GM12864 (cell line): ENCODE measurements around the gene HLA-DPB1.

Experiments
- DNase-seq: peaks from one replicate; pipeline ENCODE4 v3.0.0-alpha.2; 2011; ENCODE audit warnings: low read depth
- H3K4me3 ChIP-seq: 2 replicates; pipeline ENCODE4 v1.5.1; 2011; ENCODE audit warnings: mild to moderate bottlenecking, low read depth, low read length, control low read depth
- TF ChIP-seq, protein P1 (sequence below): IDR thresholded peaks from 2 replicates; pipeline ENCODE4 v1.5.1; 2011; ENCODE audit warnings: low read depth, mild to moderate bottlenecking, moderate library complexity, low read length, control low read depth, inconsistent platforms; ENCODE audit errors: missing control alignments

Gene HLA-DPB1

DNA sequence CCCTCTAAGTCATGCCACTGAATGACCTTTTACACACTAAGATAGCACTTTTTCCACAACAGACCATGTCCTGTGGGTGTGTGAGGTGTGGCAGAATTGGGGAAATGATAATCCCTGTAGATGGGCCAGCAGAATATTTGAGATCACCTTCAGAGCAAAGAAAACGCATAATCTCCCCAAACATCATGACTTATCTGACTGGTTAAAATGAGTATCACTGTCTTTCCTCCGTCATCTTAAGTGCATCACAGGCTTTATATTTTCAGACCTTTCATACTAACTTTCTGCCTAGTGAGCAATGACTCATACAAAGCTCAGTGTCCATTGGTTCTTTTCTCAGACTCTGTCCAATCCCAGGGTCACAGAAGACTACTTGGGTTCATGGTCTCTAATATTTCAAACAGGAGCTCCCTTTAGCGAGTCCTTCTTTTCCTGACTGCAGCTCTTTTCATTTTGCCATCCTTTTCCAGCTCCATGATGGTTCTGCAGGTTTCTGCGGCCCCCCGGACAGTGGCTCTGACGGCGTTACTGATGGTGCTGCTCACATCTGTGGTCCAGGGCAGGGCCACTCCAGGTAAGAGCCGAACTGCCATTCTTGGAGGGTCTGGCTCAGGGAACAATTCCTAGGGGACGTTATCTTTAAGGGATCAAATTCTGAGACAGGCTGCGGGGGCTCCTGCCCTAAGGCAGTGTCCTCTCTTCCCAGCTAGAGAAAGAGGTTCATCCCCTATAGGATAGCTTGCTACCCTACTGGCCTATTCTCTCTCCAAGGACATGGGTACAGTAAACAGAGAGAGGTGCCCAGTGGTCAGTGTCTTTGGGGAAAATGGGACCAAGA is at the start of gene HLA-DPB1:
TSS of gene HLA-DPB1 (plus strand) at position 423 of the 838 bp plus-strand sequence. CDS start at position 475, 52 bp downstream.
- peak; percentile 89 for DNase-seq
- TF ChIP-seq, protein P1, sequence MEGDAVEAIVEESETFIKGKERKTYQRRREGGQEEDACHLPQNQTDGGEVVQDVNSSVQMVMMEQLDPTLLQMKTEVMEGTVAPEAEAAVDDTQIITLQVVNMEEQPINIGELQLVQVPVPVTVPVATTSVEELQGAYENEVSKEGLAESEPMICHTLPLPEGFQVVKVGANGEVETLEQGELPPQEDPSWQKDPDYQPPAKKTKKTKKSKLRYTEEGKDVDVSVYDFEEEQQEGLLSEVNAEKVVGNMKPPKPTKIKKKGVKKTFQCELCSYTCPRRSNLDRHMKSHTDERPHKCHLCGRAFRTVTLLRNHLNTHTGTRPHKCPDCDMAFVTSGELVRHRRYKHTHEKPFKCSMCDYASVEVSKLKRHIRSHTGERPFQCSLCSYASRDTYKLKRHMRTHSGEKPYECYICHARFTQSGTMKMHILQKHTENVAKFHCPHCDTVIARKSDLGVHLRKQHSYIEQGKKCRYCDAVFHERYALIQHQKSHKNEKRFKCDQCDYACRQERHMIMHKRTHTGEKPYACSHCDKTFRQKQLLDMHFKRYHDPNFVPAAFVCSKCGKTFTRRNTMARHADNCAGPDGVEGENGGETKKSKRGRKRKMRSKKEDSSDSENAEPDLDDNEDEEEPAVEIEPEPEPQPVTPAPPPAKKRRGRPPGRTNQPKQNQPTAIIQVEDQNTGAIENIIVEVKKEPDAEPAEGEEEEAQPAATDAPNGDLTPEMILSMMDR: no peak
- peak within 1 kb of the TSS; percentile 70 for H3K4me3 ChIP-seq

DNA sequence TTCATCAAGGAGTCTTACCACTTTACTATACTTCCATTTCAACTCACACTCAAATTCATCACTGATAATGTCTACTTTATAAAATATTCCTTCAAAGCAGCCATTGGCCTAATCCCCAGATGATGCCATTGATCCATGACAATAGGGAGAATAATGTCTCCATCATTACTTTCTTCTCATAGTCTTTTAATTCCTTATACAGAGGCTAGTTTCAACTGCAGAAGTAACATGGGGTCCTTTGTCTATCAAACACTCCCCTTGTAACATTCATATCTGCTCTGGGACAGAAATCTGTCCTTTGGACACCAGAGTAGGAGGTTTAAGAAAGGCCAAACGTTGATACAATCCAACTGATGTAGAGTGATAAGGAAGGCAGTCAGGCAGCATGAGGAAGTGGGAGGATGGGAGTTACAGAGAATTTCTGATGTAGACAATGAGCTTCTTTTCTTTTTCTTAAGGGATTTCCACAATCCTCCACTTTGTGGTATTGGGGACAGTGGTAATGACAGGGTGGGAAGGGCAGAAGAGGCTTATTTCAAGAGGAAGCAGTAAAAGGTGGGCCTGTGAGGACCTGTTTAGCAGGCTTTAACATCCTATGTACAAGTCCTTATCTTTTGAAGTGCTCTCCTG is 47.5 kb upstream of the HLA-DPB1 start:
- DNase-seq: no peak
- TF ChIP-seq, protein P1: no peak

DNA sequence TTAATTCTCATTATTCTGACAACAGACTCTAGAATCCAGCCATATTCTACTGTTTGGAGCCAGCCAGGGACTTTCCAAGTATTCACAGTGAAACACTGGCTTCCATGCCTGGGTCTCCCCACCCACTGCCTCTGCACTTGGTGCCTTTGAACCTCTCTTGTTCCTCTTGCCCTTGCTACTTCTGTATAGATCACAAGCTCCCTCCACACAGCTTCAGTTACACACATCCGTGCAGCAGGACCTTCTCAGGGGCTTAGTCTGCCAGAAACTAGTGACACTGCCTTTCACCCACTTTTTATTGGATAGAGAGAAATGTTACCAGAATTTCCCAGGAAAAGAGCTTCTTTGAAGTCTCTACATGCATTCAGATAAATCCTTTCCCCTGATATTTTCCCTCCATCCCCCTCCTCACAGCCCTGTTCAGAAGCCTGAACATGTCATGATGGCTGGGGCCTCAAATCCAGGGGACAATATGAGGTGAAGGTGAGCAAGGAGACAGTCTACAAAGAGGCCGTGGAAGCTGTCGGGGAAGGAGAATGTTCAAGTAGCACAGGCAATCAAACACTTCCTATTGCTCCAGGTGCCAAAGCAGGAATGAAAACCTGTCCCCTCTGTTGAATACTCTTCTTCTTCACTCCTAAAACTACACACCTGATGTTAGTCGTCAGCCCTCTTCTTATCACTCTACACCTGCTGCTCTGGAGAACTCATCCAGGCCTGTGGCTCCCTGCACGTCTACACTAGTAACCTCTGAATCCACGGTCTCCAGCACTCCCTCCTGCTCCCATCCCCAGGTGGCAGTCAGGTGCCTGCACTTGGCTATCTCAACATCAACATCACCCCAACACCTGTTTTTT is 46.2 kb upstream of the HLA-DPB1 start:
- TF ChIP-seq, protein P1: no peak
- DNase-seq: peak; percentile 90
- H3K4me3 ChIP-seq: peak overlapping the region; percentile 25

More for the DNA sequence above, 47.5 kb upstream of the HLA-DPB1 start:
- H3K4me3 ChIP-seq: no peak overlapping the region

DNA sequence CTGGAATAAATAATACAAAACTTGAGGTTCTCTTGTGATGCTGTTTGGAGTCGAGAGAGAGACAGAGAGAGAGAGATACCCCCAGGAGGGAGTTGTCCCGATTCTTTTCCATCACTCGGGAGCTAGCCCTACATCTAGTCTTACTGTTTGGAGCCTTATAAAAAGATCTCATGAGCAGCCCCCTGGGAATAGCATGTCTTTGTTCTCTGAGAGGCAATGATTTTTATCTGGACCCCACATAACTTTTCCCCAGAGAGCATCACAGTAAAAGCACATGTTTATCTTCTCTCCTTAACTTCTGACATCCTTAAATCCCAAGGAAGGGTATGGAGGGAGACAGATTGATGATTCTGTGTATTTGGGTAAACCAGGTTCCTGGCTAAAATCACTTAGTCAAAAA is 45.5 kb upstream of the HLA-DPB1 start:
- DNase-seq: no peak
- H3K4me3 ChIP-seq: no peak overlapping the region
- TF ChIP-seq, protein P1: no peak

DNA sequence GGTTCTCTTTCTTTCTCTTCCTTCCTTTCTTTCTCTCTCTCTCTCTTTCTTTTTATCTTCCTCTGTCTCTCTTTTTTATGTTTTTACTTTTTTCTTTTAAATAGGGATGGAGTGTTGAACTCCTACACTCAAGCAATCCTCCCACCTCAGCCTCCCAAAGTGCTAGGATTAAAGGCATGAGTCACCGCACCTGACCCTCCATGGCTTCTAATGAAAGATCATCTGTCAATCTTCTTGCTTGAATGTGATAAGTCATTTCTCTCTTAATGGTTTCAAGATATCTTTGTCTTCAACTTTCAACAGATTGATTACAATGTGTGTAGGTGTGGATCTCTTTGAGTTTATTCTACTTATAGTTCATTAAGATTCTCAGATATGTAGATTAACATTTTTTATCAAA is 41.2 kb upstream of the HLA-DPB1 start:
- TF ChIP-seq, protein P1: no peak
- no peak for DNase-seq
- no peak overlapping the region for H3K4me3 ChIP-seq

DNA sequence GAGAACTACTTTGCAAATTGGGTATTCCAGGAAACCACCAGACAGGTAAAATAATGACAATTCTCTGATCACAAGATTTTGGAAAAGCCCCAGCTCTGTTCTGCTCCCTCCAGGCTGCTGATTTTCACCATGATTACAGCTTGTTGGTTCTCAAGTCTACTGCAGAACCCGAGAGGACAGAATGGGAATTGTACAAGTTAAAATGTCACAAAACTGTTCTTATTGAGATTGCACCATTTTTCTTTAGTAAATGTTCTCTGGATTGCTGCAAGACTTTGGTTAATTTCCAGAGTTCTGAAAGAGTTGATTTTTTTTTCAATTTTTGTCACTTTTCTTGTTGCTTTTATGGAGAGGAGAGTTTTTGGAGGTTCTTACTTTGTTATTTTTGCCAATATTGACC is 39.3 kb upstream of the HLA-DPB1 start:
- no peak overlapping the region for H3K4me3 ChIP-seq
- DNase-seq: no peak
- TF ChIP-seq, protein P1: no peak
